HL-60 (cell line): Measurements from ENCODE around the gene CIT.

Source experiments
- GABPA ChIP-seq: IDR thresholded peaks from 2 replicates; pipeline ENCODE4 v1.6.1; 2012; ENCODE audit warnings: low read depth
- POLR2AphosphoS5 ChIP-seq: IDR thresholded peaks from 2 replicates; pipeline ENCODE4 v1.6.1; 2012; ENCODE audit warnings: low read depth
- TF ChIP-seq, protein P1 (sequence below): IDR thresholded peaks from one replicate; pipeline ENCODE4 v1.5.1; 2011; ENCODE audit warnings: low read length, control low read depth, inconsistent platforms; ENCODE audit not compliant: insufficient read depth
- TF ChIP-seq, protein P2 (sequence below): IDR thresholded peaks from 2 replicates; pipeline ENCODE4 v1.6.1; 2012; ENCODE audit warnings: low read depth; ENCODE audit not compliant: insufficient replicate concordance

DNA sequence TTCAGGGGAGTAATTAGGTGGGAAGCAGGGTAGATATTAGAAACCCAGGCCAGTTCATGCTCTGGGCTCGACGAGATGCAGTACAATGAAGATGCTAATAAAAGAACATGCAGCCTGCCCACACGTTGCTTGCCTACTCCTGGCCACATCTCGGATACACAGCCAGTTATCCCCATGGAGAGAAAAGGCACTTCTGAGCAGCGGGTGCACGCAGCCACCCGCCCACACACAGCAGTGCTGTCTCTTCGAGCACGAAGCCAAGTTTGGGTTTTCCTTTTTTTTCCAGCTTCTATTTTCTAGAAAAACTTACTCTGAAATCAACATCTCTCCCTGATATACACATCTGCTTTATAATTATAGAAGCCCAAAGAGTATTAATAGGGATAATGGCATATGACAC, 85.7 kb downstream of the CIT start:
- TF ChIP-seq, protein P1, sequence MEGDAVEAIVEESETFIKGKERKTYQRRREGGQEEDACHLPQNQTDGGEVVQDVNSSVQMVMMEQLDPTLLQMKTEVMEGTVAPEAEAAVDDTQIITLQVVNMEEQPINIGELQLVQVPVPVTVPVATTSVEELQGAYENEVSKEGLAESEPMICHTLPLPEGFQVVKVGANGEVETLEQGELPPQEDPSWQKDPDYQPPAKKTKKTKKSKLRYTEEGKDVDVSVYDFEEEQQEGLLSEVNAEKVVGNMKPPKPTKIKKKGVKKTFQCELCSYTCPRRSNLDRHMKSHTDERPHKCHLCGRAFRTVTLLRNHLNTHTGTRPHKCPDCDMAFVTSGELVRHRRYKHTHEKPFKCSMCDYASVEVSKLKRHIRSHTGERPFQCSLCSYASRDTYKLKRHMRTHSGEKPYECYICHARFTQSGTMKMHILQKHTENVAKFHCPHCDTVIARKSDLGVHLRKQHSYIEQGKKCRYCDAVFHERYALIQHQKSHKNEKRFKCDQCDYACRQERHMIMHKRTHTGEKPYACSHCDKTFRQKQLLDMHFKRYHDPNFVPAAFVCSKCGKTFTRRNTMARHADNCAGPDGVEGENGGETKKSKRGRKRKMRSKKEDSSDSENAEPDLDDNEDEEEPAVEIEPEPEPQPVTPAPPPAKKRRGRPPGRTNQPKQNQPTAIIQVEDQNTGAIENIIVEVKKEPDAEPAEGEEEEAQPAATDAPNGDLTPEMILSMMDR = no peak
- TF ChIP-seq GABPA (no peak), POLR2AphosphoS5 (no peak)
- TF ChIP-seq, protein P2, sequence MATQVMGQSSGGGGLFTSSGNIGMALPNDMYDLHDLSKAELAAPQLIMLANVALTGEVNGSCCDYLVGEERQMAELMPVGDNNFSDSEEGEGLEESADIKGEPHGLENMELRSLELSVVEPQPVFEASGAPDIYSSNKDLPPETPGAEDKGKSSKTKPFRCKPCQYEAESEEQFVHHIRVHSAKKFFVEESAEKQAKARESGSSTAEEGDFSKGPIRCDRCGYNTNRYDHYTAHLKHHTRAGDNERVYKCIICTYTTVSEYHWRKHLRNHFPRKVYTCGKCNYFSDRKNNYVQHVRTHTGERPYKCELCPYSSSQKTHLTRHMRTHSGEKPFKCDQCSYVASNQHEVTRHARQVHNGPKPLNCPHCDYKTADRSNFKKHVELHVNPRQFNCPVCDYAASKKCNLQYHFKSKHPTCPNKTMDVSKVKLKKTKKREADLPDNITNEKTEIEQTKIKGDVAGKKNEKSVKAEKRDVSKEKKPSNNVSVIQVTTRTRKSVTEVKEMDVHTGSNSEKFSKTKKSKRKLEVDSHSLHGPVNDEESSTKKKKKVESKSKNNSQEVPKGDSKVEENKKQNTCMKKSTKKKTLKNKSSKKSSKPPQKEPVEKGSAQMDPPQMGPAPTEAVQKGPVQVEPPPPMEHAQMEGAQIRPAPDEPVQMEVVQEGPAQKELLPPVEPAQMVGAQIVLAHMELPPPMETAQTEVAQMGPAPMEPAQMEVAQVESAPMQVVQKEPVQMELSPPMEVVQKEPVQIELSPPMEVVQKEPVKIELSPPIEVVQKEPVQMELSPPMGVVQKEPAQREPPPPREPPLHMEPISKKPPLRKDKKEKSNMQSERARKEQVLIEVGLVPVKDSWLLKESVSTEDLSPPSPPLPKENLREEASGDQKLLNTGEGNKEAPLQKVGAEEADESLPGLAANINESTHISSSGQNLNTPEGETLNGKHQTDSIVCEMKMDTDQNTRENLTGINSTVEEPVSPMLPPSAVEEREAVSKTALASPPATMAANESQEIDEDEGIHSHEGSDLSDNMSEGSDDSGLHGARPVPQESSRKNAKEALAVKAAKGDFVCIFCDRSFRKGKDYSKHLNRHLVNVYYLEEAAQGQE = no peak
